Mucosa of descending colon (tissue), 3 donors: ENCODE data around the gene PAN2. TPM values are rescaled to one million over a fixed set of nuclear protein-coding genes. Genes with fewer than 3 reads are reported as not detected.
A peak's percentile ranks its signal among the peaks of the same experiment; 100 is the strongest.

Experiments used
- ATAC-seq: fragments of 200-7000 bp; cut with Tn5 transposase; one replicate; pipeline ENCODE4 v1.9.1; 2020; ENCODE audit warnings: mild to moderate bottlenecking, moderate library complexity
- DNase-seq, 3 donors: peaks; one replicate each; pipeline ENCODE4 v3.0.0-alpha.2; 2020
- H3K36me3 ChIP-seq: fragments of 200-600 bp; one replicate; pipeline ENCODE4 v1.8.0; 2021; ENCODE audit warnings: low read depth, mild to moderate bottlenecking
- H3K4me1 ChIP-seq: fragments of 200-600 bp; one replicate; pipeline ENCODE4 v1.8.0; 2021; ENCODE audit warnings: low read depth, mild to moderate bottlenecking
- H3K4me3 ChIP-seq: fragments of 200-600 bp; one replicate; pipeline ENCODE4 v1.8.0; 2021; ENCODE audit warnings: mild to moderate bottlenecking
- H3K9me3 ChIP-seq: fragments of 200-600 bp; one replicate; pipeline ENCODE4 v1.8.0; 2021; ENCODE audit warnings: mild to moderate bottlenecking
- CTCF ChIP-seq: fragments of 200-600 bp; IDR thresholded peaks from one replicate; pipeline ENCODE4 v1.8.0; 2022; ENCODE audit warnings: antibody characterized with exemption, mild to moderate bottlenecking
- intact Hi-C, 2 donors: fragments of 100-400 bp; cut with DNase I in 1 of 2; cut with micrococcal nuclease in 1 of 2; formaldehyde crosslinking; loops; one replicate each; pipeline versions ENCODE4 v1.11.0 to v1.11.1; 2022; cut with DNase I, micrococcal nuclease
- total RNA-seq, 3 donors: library from RNA; stranded (reverse); fragmentation: NEBNext Ultra II Directional in 2 of 3; extraction: Animal tissue kit (Norgen Biotek cat#: 25700) in 2 of 3; gene quantifications; one replicate each; pipeline versions ENCODE4 v1.2.1 to v1.2.4, GENCODE V29; 2021 to 2023
- donor health status: DM: no; HTN: no; CAD: no; lungs with moderate emphysema.
- donor health status: DM: no; HTN: no; CAD: no.
- donor health status: DM: no; HTN: yes; CAD: no.

PAN2 gene
- total RNA-seq, 3 donors from 2014 or later: 61.4 to 73.5 (median 61.9) TPM

GRCh38 chr12:56299308-56299852, 34.4 kb downstream of the PAN2 start:
- intact Hi-C loops: no loop called here
- H3K4me1 ChIP-seq: peaks cover 41% of the 10 kb centered on the region
- peak overlapping the region; percentile 49 for H3K4me3 ChIP-seq
- ATAC-seq: peak; percentile 58
- peak in 2 of 3 donors; percentile 52 to 72 for DNase-seq
- no peaks in the 10 kb centered on the region for H3K9me3 ChIP-seq
- TF ChIP-seq CTCF: no peak
- H3K36me3 ChIP-seq: no peaks in the 10 kb centered on the region

GRCh38 chr12:56298828-56299227, 35.0 kb downstream of the PAN2 start:
- intact Hi-C loops: no loop called here
- DNase-seq: no peak
- H3K36me3 ChIP-seq: no peaks in the 10 kb centered on the region
- no peak for TF ChIP-seq CTCF
- no peak for ATAC-seq
- no peak overlapping the region for H3K4me3 ChIP-seq
- H3K4me1 ChIP-seq: peaks cover 41% of the 10 kb centered on the region
- H3K9me3 ChIP-seq: no peaks in the 10 kb centered on the region

- TF ChIP-seq CTCF: no peak
- Histone ChIP-seq H3K9me3 (no peaks in the 10 kb centered on the region), H3K4me1 (peaks cover 41% of the 10 kb centered on the region), H3K36me3 (no peaks in the 10 kb centered on the region), H3K4me3 (no peak overlapping the region)
- no peak for ATAC-seq
- intact Hi-C loops: no loop called here
- no peak for DNase-seq
Measured at GRCh38 chr12:56297400-56297799, 36.4 kb downstream of the PAN2 start.

- DNase-seq (no peak), ATAC-seq (no peak)
- Histone ChIP-seq H3K4me3 (no peak overlapping the region), H3K36me3 (no peaks in the 10 kb centered on the region), H3K9me3 (no peaks in the 10 kb centered on the region), H3K4me1 (peaks cover 38% of the 10 kb centered on the region)
- intact Hi-C loops: no loop called here
- TF ChIP-seq CTCF: no peak
Measured at GRCh38 chr12:56296295-56296694, 37.5 kb downstream of the PAN2 start.

- TF ChIP-seq CTCF: no peak
- ATAC-seq: no peak
Measured at GRCh38 chr12:56293795-56294194, 40.0 kb downstream of the PAN2 start.

More at GRCh38 chr12:56293795-56294194, 40.0 kb downstream of the PAN2 start:
- no peak for DNase-seq
- Histone ChIP-seq H3K4me1 (peaks cover 26% of the 10 kb centered on the region), H3K9me3 (no peaks in the 10 kb centered on the region), H3K36me3 (no peaks in the 10 kb centered on the region), H3K4me3 (no peak overlapping the region)
- intact Hi-C loops: no loop called here
